Measurements from ENCODE around the gene TRAF3IP1. TPM values are rescaled to one million over a fixed set of nuclear protein-coding genes. Genes with fewer than 3 reads are reported as not detected.
A peak's percentile ranks its signal among the peaks of the same experiment; 100 is the strongest.

The TRAF3IP1 gene
- polyA plus RNA-seq, 1 donor from 2014 or later = 12.5 TPM

GRCh38 chr2:238315031-238315595, 5.2 kb upstream of the TRAF3IP1 start:
- Histone ChIP-seq H3K36me3 (ENCODE audit: insufficient read depth, low read length) (no peaks in the 10 kb centered on the region), H3K9me3 (ENCODE audit: low read length) (no peaks in the 10 kb centered on the region), H4K20me1 (ENCODE audit: insufficient read depth) (no peaks in the 10 kb centered on the region), H3K4me2 (ENCODE audit: low read length) (no peak overlapping the region), H3K9ac (ENCODE audit: low read length) (no peak overlapping the region), H3K9me2 (ENCODE audit: insufficient read depth, low read length) (no peaks in the 10 kb centered on the region), H3K4me3 (ENCODE audit: low read length) (no peak overlapping the region), H3F3A (ENCODE audit: insufficient read depth, low read length, poor library complexity, severe bottlenecking) (no peaks in the 10 kb centered on the region), H2AFZ (ENCODE audit: low read depth, low read length) (no peak overlapping the region), H3K79me2 (replicated peaks; ENCODE audit: insufficient read depth, low read length) (no peaks in the 10 kb centered on the region), H3K27ac (ENCODE audit: low read length) (no peak overlapping the region), H3K27me3 (ENCODE audit: insufficient read depth, low read depth, low read length) (no peaks in the 10 kb centered on the region)
- no peak for TF ChIP-seq TAF1 (IDR thresholded peaks at IDR 0.05; ENCODE audit: low read depth)
- no peak for TF ChIP-seq RAD21 (conservative IDR thresholded peaks at IDR 0.05)
- TF ChIP-seq EZH2 (IDR thresholded peaks at IDR 0.05; ENCODE audit: borderline replicate concordance, insufficient read depth, low read length, poor library complexity, severe bottlenecking) = no peak
- TF ChIP-seq MXI1 (conservative IDR thresholded peaks at IDR 0.05; ENCODE audit: poor library complexity, severe bottlenecking) = no peak
- no peak for TF ChIP-seq SMC3 (conservative IDR thresholded peaks at IDR 0.05; ENCODE audit: poor library complexity)
- no peak for TF ChIP-seq EP300 (conservative IDR thresholded peaks at IDR 0.05; ENCODE audit: poor library complexity, severe bottlenecking)
- no peak for TF ChIP-seq REST (IDR thresholded peaks at IDR 0.05; ENCODE audit: borderline replicate concordance)
- TF ChIP-seq, protein P1, sequence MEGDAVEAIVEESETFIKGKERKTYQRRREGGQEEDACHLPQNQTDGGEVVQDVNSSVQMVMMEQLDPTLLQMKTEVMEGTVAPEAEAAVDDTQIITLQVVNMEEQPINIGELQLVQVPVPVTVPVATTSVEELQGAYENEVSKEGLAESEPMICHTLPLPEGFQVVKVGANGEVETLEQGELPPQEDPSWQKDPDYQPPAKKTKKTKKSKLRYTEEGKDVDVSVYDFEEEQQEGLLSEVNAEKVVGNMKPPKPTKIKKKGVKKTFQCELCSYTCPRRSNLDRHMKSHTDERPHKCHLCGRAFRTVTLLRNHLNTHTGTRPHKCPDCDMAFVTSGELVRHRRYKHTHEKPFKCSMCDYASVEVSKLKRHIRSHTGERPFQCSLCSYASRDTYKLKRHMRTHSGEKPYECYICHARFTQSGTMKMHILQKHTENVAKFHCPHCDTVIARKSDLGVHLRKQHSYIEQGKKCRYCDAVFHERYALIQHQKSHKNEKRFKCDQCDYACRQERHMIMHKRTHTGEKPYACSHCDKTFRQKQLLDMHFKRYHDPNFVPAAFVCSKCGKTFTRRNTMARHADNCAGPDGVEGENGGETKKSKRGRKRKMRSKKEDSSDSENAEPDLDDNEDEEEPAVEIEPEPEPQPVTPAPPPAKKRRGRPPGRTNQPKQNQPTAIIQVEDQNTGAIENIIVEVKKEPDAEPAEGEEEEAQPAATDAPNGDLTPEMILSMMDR (IDR thresholded peaks at IDR 0.05; ENCODE audit: poor library complexity, severe bottlenecking) = no peak
- TF ChIP-seq POLR2AphosphoS5 (IDR thresholded peaks at IDR 0.05) = no peak

GRCh38 chr2:238320648-238321281, 447 bp downstream of the TRAF3IP1 start:
- Histone ChIP-seq H2AFZ (ENCODE audit: low read depth, low read length) (no peak overlapping the region), H3K9ac (ENCODE audit: low read length) (peak overlapping the region; percentile 67), H3K4me3 (ENCODE audit: low read length) (peak overlapping the region; percentile 82), H3K4me2 (ENCODE audit: low read length) (peak overlapping the region; percentile 57), H4K20me1 (ENCODE audit: insufficient read depth) (no peaks in the 10 kb centered on the region), H3F3A (ENCODE audit: insufficient read depth, low read length, poor library complexity, severe bottlenecking) (no peaks in the 10 kb centered on the region), H3K9me2 (ENCODE audit: insufficient read depth, low read length) (no peaks in the 10 kb centered on the region), H3K36me3 (ENCODE audit: insufficient read depth, low read length) (peaks cover 7% of the 10 kb centered on the region), H3K27ac (ENCODE audit: low read length) (no peak overlapping the region), H3K9me3 (ENCODE audit: low read length) (no peaks in the 10 kb centered on the region), H3K79me2 (replicated peaks; ENCODE audit: insufficient read depth, low read length) (peaks cover 12% of the 10 kb centered on the region), H3K27me3 (ENCODE audit: insufficient read depth, low read depth, low read length) (no peaks in the 10 kb centered on the region)
- TF ChIP-seq, protein P1 (IDR thresholded peaks at IDR 0.05; ENCODE audit: poor library complexity, severe bottlenecking) = no peak
- peak; percentile 73 for TF ChIP-seq MXI1 (conservative IDR thresholded peaks at IDR 0.05; ENCODE audit: poor library complexity, severe bottlenecking)

All from neural cell (in vitro differentiated cells).